Measurements from ENCODE around the gene ATP10D. TPM values are rescaled to one million over a fixed set of nuclear protein-coding genes. Genes with fewer than 3 reads are reported as not detected.

Gene ATP10D
- total and polyA plus RNA-seq, 8 donors, result 28.7 to 45.9 (median 32.3) TPM

DNA sequence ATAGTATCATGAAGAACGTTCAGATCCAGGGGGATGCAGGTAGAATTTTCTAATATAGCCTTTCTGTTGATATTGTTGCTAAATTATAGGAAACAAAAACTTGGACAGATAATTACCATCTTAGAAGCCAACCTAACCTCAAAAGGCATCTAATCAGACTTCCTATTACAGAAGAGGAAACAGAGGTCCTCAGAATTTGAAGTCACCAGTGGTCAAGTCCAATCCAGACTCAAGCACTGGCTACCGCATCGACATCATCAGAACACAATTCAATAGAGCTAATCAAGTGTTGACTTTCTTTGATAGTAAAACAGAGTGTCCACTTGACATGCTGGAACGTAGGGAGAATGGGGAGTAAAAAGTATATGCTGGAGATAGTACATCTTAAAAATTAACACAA lies 10.3 kb upstream of the ATP10D start:
- intact Hi-C loops (cut with DNase I), result no loop called here
- DNase-seq, result no peak
- H3K27ac ChIP-seq, result no peak overlapping the region
- no peaks in the 10 kb centered on the region for H3K36me3 ChIP-seq
- no peaks in the 10 kb centered on the region for H3K9me3 ChIP-seq
- no peaks in the 10 kb centered on the region for H3K27me3 ChIP-seq
- ATAC-seq, result no peak
- TF ChIP-seq, protein P1, sequence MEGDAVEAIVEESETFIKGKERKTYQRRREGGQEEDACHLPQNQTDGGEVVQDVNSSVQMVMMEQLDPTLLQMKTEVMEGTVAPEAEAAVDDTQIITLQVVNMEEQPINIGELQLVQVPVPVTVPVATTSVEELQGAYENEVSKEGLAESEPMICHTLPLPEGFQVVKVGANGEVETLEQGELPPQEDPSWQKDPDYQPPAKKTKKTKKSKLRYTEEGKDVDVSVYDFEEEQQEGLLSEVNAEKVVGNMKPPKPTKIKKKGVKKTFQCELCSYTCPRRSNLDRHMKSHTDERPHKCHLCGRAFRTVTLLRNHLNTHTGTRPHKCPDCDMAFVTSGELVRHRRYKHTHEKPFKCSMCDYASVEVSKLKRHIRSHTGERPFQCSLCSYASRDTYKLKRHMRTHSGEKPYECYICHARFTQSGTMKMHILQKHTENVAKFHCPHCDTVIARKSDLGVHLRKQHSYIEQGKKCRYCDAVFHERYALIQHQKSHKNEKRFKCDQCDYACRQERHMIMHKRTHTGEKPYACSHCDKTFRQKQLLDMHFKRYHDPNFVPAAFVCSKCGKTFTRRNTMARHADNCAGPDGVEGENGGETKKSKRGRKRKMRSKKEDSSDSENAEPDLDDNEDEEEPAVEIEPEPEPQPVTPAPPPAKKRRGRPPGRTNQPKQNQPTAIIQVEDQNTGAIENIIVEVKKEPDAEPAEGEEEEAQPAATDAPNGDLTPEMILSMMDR (IDR thresholded peaks at IDR 0.05), result no peak
- H3K4me3 ChIP-seq, result no peak overlapping the region
- no peaks in the 10 kb centered on the region for H3K4me1 ChIP-seq

DNA sequence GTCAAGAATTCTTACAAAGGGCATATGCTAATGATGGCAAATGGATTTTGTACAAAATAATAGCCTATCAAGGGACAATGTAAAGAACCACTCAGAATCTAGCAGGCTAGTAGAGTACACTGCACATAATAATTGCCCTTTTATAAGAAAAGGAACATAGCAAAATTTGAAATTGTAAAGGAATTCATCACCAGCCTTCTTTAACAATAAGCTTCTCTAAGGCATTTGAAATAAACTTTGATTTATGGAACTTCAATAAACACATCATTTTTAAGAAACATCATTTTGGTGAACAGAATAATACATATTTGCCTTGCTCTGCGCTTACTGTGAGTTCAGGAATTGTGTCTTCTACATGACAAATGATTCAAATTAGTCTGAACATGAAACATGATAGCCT lies 9.7 kb upstream of the ATP10D start:
- Histone ChIP-seq H3K4me1 (no peaks in the 10 kb centered on the region), H3K4me3 (no peak overlapping the region), H3K36me3 (no peaks in the 10 kb centered on the region), H3K27ac (no peak overlapping the region), H3K27me3 (no peaks in the 10 kb centered on the region), H3K9me3 (no peaks in the 10 kb centered on the region)
- TF ChIP-seq, protein P1 (IDR thresholded peaks at IDR 0.05), result no peak
- ATAC-seq (no peak), DNase-seq (no peak)
- intact Hi-C loops (cut with DNase I), result no loop called here

DNA sequence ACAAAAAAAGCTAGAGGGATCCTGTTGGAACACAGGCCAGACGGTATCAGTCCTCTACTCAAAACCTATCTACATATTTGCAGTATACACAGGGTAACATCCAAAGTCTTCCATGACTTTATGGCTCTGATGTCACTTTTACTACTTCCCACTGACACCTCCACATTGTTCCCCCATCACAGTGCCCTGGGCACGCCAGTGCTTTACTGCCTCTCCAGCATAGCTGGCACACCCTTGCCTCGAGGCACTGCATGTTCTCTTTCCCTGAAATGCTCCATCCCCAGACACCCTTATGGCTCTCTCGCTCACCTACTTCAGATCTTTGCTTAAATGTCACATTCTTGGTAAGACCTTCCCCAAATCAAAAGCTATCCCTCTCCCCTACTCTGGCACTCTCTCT lies 6.3 kb upstream of the ATP10D start:
- H3K4me1 ChIP-seq, result peaks cover 0 to 10% of the 10 kb centered on the region in 2 donors
- DNase-seq (no peak), ATAC-seq (no peak)
- H3K9me3 ChIP-seq, result no peaks in the 10 kb centered on the region
- no peaks in the 10 kb centered on the region for H3K27me3 ChIP-seq
- H3K36me3 ChIP-seq, result no peaks in the 10 kb centered on the region
- intact Hi-C loops (cut with DNase I), result no loop called here
- no peak overlapping the region for H3K27ac ChIP-seq
- TF ChIP-seq, protein P1 (IDR thresholded peaks at IDR 0.05), result no peak
- H3K4me3 ChIP-seq, result no peak overlapping the region

DNA sequence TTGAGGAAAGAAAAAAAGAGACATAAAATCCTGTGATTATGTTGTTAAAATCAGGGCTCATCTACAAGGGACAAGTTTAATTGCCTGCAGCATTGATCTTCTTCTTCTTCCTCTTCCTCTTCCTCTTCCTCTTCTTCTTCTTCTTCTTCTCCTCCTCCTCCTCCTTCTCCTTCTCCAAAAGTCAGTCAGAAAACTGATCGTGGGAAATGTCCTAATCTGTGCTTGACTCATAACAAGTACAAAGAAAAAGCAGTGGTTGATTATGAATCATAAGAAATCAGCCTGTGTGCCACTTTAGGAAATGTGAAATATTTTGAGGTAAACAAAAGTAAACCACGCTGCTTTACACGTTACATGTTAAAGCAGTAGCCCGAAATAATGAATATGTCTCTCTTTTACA lies 2.7 kb upstream of the ATP10D start:
- no peak overlapping the region for H3K4me3 ChIP-seq
- ATAC-seq (no peak), DNase-seq (no peak)
- H3K36me3 ChIP-seq, result no peaks in the 10 kb centered on the region
- H3K27ac ChIP-seq, result no peak overlapping the region
- TF ChIP-seq, protein P1 (IDR thresholded peaks at IDR 0.05), result no peak
- intact Hi-C loops (cut with DNase I), result no loop called here
- H3K9me3 ChIP-seq, result no peaks in the 10 kb centered on the region
- H3K27me3 ChIP-seq, result no peaks in the 10 kb centered on the region
- peaks cover 0 to 33% of the 10 kb centered on the region in 2 donors for H3K4me1 ChIP-seq

DNA sequence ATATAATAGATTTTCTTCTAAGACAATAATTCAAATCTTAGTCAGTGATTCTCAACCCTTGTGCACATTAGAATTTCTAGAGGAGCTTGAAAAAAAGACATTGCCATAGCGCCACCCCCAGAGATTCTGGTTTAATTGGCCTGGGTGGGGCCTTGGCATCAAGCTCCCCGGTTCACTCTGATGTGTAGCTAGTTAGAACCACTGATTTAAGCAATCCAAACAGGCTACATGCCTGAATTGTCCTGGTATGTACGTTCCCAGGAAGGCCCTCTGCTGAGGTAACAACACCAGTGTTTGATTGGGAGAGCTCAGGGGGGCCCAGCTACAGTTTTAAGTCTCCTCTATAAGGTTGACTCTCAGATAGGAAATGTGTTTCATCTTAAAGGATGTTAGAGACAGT lies 1.3 kb upstream of the ATP10D start:
- no peak overlapping the region for H3K27ac ChIP-seq
- ATAC-seq, result no peak

More for the DNA sequence above, 1.3 kb upstream of the ATP10D start:
- H3K36me3 ChIP-seq, result no peaks in the 10 kb centered on the region
- peaks cover 0 to 38% of the 10 kb centered on the region in 2 donors for H3K4me1 ChIP-seq
- intact Hi-C loops (cut with DNase I), result no loop called here
- no peak for DNase-seq
- TF ChIP-seq, protein P1 (IDR thresholded peaks at IDR 0.05), result no peak
- H3K4me3 ChIP-seq, result no peak overlapping the region
- no peaks in the 10 kb centered on the region for H3K27me3 ChIP-seq
- H3K9me3 ChIP-seq, result no peaks in the 10 kb centered on the region
